Activated naive CD8-positive, alpha-beta T cell (primary cell): Measurements from ENCODE around the gene OBI1.

Experiments
- H3K27ac Mint-ChIP-seq: one replicate; pipeline ENCODE4 v1.8.0; 2021; ENCODE audit warnings: mixed read lengths
- H3K27me3 Mint-ChIP-seq: one replicate; pipeline ENCODE4 v1.8.0; 2021; ENCODE audit warnings: mixed read lengths
- H3K36me3 Mint-ChIP-seq: one replicate; pipeline ENCODE4 v1.8.0; 2021; ENCODE audit warnings: mixed read lengths
- H3K4me1 Mint-ChIP-seq: one replicate; pipeline ENCODE4 v1.8.0; 2021; ENCODE audit warnings: low read depth, mixed read lengths
- H3K4me3 Mint-ChIP-seq: one replicate; pipeline ENCODE4 v1.8.0; 2021; ENCODE audit warnings: mild to moderate bottlenecking, mixed read lengths
- H3K9me3 Mint-ChIP-seq: one replicate; pipeline ENCODE4 v1.8.0; 2021; ENCODE audit warnings: low read depth, mixed read lengths

The OBI1 gene

DNA sequence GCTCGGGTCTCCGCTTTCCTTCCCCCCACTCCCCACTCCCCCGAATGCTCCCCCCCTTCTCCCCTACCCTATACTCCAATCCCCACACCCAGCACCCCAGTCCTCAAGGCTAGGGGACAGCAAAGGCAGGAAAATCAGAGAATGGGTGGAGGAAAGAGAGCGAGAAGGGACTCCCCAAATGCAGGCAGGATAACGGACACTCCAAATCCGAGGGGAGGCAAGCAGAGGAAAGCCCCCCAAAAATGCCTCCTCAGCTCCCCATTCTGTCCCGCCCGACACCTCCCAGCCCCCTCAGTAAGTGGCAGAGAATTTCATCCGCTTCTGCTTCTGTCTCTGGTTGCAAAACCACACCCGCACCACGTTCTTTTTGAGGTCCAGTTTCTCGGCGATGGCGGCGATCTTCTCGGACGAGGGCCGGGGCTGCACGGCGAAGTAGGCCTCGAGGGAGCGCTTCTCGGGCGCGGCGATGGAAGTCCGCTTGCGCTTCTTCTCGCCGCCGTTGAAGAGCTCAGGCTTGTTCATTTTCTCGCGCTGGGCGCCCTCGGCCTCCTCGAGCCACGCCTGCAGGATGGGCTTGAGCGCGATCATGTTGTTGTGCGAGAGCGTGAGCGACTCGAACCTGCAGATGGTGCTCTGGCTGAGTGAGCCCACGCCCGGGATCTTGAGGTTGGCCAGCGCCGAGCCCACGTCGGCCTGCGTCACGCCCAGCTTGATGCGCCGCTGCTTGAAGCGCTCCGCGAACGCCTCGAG is 57.7 kb downstream of the OBI1 start:
- Mint-ChIP-seq H3K4me3 (peak overlapping the region; percentile 65), H3K4me1 (peaks cover 31% of the 10 kb centered on the region), H3K27ac (no peak overlapping the region), H3K9me3 (no peaks in the 10 kb centered on the region), H3K27me3 (peaks cover 54% of the 10 kb centered on the region), H3K36me3 (no peaks in the 10 kb centered on the region)

DNA sequence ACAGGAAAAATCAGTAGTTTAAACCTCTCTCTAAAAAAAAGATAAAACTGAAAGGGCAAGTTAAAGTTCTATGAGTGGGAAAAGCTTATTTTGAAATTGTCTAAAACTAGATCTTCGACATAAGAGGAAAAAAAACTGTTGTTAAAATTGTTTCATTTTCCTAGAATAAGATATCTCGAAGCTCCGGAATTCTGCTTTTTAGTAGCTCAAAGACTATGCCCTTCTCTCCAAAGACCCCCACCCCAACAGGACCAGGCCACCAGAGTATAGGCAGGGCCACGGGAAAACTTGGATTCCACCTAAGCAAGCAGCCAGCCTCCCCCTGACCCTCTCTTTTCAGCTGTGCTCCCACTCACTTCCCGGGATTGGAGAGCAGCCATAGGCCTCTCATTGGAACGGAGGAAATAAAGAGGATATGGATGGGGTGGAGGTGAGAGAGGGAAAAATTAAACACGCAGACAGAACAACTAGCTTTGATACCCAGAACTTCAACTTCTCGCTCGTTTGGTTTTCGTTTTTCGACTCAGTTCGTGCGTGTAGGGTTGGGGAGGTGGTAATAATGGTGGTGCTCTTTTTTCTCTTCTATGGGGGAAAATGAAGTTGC is 58.6 kb downstream of the OBI1 start:
- Mint-ChIP-seq H3K4me3 (peak overlapping the region; percentile 65), H3K4me1 (peaks cover 34% of the 10 kb centered on the region), H3K9me3 (no peaks in the 10 kb centered on the region), H3K27me3 (peaks cover 49% of the 10 kb centered on the region), H3K27ac (no peak overlapping the region), H3K36me3 (no peaks in the 10 kb centered on the region)

DNA sequence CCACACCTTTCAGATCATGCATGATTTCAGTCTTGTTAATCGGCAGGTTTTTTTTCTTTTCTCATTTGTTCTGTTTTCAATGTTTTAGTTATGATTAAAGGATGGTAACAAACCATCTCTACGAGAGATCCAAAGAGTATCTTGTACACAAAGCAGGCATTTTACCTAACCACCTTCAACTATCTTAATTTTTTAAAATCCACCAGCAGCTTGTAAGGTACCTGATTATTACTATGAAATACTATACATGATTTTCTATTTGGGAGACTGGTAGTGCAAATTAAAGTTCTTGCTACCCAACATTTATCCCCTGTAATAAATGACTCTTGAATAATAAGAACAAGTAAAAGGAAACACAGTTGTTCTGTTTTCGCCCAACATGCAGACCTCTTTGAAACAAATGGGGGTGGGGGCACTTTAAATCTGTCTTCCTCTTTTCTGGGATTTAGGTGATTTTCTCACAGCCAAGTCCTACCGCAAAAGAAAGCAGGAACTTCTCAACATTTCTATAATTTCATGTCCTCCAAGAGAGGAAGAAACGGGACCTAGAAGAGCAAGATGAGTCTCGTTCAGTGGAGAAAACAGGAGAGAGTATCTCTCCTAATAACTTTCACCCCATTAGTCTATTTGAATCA is 59.2 kb downstream of the OBI1 start:
- Mint-ChIP-seq H3K4me3 (no peak overlapping the region), H3K9me3 (no peaks in the 10 kb centered on the region), H3K36me3 (no peaks in the 10 kb centered on the region), H3K27me3 (peaks cover 49% of the 10 kb centered on the region), H3K4me1 (peaks cover 32% of the 10 kb centered on the region), H3K27ac (no peak overlapping the region)

DNA sequence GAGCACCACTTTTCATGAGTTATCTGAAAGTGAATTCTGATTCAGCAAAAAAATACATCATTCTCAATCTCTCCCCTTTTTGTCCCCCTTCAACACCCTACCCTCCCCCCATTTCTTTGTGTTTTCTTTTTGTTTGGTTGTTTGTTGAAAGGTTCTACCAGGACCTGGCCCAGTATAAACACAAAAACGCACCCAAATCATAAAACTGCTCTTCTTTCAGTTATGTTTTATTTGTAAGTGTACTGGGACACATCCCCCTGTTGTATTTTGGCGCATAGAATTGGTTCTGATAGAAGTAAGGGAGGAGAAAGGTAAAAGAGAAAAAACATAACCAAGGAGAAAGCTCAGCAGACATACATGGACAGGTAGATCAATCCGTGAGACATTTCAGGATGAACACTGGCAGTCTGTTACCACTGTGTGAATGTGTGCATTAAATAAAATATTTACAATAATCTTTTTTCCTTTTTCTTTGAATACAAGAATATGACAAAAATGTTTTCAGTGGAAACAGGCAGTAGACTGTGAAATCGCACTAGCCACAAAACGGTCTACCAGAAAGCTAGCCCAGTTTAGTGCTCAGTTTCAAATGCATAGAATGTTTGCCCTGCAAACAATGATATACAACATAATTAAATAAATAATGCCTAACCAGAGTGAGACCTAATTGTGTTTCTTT is 59.9 kb downstream of the OBI1 start:
- H3K27me3 Mint-ChIP-seq, result peaks cover 50% of the 10 kb centered on the region
- no peaks in the 10 kb centered on the region for H3K36me3 Mint-ChIP-seq
- no peak overlapping the region for H3K4me3 Mint-ChIP-seq
- H3K27ac Mint-ChIP-seq, result no peak overlapping the region
- peaks cover 30% of the 10 kb centered on the region for H3K4me1 Mint-ChIP-seq
- no peaks in the 10 kb centered on the region for H3K9me3 Mint-ChIP-seq

DNA sequence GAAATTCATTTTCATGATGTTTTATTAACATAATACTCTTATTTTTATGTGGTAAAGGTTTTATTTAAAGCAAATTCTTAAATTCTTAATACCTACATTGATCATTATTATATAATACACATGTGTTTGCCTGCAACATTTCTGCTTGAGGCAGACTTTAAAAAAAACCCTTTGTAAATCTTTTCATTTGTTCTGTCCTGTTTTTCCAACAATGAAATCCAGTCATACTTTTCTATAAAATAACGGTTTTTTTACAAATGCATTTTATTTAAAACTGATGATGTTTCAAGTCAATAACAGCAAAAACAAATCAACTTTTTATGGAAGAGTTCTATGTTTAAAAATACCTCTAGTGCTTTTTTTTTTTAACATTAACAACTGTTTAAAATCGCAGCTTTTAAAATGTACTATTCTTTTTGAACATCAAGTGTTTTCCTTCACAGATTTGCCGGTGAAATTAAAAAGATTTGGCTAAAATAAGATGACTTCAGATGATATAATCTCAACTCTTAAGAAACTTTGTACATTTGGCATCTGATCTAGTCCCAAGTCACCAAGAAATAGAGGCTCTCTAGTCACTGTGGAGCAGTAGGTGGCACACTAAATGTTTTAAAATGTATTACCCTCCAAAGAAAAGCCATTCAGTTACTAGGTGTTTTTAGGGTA is 60.7 kb downstream of the OBI1 start:
- Mint-ChIP-seq H3K27ac (no peak overlapping the region), H3K4me1 (peaks cover 27% of the 10 kb centered on the region), H3K9me3 (no peaks in the 10 kb centered on the region), H3K4me3 (no peak overlapping the region), H3K36me3 (no peaks in the 10 kb centered on the region), H3K27me3 (peaks cover 54% of the 10 kb centered on the region)

DNA sequence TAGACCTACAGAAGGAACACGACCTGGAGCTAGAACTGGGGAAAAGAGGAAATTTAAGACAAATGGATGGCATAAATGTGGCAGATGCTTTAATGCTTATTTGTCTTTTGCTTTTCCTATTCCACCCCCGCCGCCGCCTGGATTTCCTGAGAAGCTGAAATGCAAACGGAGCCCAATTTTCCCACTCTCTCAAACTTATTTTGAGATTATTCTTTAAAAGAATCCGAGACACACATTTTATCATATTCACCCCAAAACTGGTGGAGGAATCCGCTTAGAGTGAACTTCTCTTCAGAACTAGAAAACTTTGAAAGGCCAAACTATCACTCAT is 61.4 kb downstream of the OBI1 start:
- no peak overlapping the region for H3K27ac Mint-ChIP-seq
- peaks cover 24% of the 10 kb centered on the region for H3K4me1 Mint-ChIP-seq
- H3K27me3 Mint-ChIP-seq, result peaks cover 58% of the 10 kb centered on the region
- no peaks in the 10 kb centered on the region for H3K36me3 Mint-ChIP-seq
- H3K4me3 Mint-ChIP-seq, result no peak overlapping the region
- H3K9me3 Mint-ChIP-seq, result no peaks in the 10 kb centered on the region

DNA sequence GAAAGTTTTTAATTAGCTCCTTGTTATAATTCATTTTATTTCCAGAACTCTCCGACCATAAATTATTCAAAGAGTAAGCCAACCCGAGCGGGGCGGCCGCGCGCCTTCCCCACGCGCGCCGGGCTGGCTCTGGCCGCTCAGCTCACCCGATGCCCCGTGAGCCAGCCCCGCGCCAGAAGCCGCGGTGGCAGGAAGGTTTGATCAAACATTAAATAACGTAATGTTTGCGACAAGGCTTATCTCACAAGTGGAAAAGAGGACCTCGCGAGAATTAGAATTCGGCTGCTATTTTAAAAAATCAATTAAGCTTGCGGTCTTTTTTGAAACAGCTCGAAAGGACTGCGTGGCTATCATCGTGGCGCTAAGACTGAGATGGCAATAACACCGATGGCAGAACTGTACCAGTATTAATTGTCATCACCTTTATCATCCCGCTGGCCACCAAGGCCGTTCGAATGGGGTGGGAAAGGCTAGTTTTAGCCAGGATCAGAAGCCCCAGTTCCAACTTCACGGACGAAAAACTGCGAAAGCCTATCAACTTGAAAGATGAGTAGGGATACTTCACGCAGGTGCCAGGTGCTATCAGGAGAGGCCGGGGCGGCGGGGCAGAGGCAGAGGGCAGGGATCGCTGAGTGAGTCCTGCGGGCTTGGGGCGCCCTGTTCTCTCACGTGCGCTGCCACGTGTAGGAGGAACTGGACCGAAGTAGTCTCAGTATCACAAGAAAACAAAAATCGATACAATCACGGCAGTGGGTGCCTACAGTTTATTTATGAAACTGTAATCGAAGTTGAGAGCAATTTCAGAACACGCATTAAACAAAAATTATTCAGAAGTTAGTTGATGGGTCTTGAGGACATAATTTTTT is 62.0 kb downstream of the OBI1 start:
- no peak overlapping the region for H3K27ac Mint-ChIP-seq
- no peaks in the 10 kb centered on the region for H3K9me3 Mint-ChIP-seq
- H3K4me3 Mint-ChIP-seq, result peak overlapping the region; percentile 27
- H3K27me3 Mint-ChIP-seq, result peaks cover 59% of the 10 kb centered on the region
- no peaks in the 10 kb centered on the region for H3K36me3 Mint-ChIP-seq
- peaks cover 20% of the 10 kb centered on the region for H3K4me1 Mint-ChIP-seq

DNA sequence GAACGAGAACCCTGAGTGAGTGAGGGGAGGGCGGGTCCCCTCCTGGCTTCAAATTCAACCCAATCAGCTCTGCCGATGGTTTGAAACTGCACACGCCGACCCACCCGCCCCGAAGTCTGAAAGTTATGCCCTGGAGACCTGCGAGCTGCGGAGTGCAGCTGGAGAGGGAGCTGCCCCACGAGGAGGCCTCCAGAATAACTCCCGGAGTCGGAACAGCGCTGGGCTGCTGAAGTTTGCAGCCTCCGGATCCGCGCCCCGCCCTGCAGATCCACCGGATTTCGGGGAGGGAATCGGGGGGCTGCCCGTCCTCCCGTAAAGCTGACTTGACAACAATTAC is 62.6 kb downstream of the OBI1 start:
- Mint-ChIP-seq H3K4me1 (peaks cover 18% of the 10 kb centered on the region), H3K27me3 (peaks cover 57% of the 10 kb centered on the region), H3K9me3 (no peaks in the 10 kb centered on the region), H3K36me3 (no peaks in the 10 kb centered on the region), H3K27ac (no peak overlapping the region), H3K4me3 (peak overlapping the region; percentile 27)

DNA sequence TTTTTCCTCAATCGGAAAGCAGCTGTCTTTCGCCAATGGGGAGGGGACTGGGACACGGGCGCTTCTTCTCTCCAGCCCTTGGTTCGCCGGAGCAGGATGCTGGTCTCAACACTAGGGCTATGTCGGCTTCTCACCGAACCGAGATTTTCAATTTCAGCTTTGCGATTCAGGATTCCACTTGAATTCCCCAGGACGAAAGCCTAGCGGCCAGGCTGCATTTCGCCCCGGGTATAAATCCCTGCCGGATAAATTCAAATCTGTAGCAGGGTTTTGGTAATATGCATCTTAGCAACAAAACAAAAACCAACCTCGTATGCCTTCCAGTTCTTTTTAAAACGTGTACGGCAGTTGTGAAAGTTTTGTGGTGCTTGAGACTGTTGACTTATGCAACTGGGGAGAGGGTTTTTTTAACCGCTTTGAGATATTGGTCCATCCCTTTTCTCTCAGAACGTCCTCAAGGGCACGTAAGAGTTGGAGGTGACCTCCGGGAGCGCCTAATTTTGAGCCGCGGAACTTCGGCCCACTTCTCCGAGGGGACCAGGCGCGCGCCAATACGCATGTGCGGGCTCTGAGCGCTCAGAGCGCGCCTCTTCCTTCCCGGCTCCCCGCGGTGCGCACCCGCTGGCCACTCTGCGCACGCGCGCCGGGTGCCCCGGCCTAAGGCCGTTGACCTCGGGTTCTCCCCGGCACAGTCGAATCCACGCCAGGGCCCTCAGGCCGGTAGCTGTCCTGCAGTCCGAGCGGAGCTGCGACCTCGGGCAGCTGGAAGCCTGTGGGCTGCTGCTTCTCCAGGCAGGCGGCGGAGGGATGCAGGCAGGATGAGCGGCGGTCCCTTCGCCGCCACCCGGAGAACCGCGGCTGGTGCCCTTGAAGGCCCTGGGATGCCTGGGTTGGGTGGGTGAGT is 63.2 kb downstream of the OBI1 start:
- Mint-ChIP-seq H3K36me3 (no peaks in the 10 kb centered on the region), H3K4me3 (peak overlapping the region; percentile 13), H3K9me3 (no peaks in the 10 kb centered on the region), H3K27me3 (peaks cover 57% of the 10 kb centered on the region), H3K27ac (no peak overlapping the region), H3K4me1 (peaks cover 14% of the 10 kb centered on the region)

DNA sequence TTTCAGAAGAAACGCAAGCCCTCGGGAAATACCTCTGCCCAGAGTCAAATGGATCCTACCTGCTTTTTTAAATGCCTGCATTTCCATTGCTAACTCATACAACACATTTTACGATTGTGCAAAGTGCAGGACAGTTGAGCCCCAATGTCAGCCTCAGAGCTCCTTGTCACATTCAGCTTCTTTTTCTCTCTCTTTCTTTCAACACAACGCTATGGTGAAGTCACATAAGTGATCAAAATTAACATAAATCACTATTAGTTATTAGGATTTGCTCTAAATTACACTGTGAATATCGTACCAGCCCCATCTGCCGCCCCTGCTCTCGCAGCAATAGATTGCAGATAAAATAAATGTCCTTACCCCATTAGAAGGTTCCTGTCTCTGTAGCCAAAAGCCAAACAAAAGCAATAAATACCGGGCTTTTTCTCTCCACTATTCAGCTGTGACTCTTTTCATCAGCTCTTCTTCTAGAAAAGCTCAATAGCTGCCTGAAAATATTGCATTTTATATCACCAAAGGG is 64.4 kb downstream of the OBI1 start:
- Mint-ChIP-seq H3K27ac (peak overlapping the region; percentile 46), H3K9me3 (peaks cover 9% of the 10 kb centered on the region), H3K4me3 (no peak overlapping the region), H3K4me1 (peaks cover 7% of the 10 kb centered on the region), H3K36me3 (no peaks in the 10 kb centered on the region), H3K27me3 (peaks cover 55% of the 10 kb centered on the region)

DNA sequence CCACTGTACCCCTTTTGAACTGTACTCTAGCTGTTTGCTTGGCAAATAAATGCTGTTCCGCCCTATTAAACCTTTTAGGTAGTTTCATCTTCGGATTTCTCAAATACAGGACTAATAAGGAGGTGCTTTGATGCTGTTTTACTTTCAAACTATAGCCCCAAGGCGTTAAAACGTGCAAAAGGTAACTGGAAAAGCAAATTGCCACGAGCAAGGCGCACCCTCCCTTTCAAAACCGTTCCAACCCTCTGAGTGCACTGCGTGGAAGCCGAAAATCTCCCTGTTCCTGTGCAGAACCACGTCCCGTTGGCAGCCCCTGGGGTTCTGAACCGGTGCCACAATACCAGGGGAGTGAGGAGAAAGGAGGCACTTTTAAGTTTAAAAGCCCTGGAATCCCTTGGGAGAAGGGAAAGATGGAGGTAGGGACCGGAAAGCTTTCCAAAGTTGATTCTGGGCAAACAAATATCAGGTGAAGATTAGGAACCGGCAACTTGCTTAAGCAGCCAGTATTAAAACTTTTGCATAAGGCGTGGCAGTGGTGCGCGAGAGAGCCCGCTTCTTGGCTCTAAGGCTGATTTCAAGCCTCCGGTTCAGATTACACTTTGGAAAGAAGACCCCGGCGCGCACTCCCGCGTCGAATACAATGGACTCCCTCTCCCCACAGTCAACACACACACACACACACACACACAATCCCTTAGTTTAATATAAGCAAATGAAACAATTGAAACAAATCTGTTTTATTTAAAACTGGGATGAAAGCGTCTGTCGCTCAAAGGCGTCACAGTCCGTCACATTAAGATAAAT is 65.1 kb downstream of the OBI1 start:
- H3K27ac Mint-ChIP-seq, result no peak overlapping the region
- no peak overlapping the region for H3K4me3 Mint-ChIP-seq
- no peaks in the 10 kb centered on the region for H3K36me3 Mint-ChIP-seq
- H3K9me3 Mint-ChIP-seq, result peaks cover 13% of the 10 kb centered on the region
- peaks cover 7% of the 10 kb centered on the region for H3K4me1 Mint-ChIP-seq
- peaks cover 55% of the 10 kb centered on the region for H3K27me3 Mint-ChIP-seq

DNA sequence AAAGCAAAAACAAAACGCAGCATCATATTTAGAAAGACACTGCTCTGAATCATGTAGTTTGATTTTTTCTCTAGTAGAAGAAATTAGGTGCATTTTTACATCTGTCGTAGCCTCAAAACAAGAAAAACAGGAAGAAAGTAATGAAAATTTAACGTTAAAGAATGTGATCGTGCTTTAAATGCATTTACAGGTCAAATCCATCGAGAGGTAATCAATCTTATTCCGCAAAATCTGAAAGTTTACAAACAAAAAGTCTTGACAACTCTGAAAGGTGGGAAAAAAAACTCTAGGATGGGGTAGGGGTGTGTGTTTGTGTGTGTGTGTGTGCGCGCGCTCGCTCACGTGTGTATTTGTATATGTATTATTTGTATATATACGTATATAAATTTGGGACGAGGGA is 65.8 kb downstream of the OBI1 start:
- Mint-ChIP-seq H3K9me3 (peaks cover 20% of the 10 kb centered on the region), H3K4me3 (no peak overlapping the region), H3K27ac (no peak overlapping the region), H3K4me1 (peaks cover 7% of the 10 kb centered on the region), H3K27me3 (peaks cover 59% of the 10 kb centered on the region), H3K36me3 (no peaks in the 10 kb centered on the region)

DNA sequence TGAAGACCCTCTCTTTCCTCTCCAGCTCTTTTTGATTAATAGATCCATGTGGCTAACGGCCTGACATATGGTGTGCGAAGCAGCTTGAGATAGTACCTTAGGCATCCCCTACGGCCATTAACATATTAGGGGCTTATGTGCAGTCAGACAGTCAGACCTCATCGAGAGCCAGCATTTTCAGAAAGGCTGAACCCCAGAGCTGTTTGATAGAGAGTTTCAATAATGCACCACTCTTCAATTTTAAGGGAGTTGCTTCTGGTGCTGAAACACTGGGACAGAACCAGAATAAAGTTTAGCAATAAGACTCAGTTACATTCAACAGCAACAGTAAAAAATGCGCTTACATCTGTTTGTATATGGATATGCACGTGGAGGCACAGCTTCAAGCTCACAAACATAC is 66.4 kb downstream of the OBI1 start:
- Mint-ChIP-seq H3K36me3 (no peaks in the 10 kb centered on the region), H3K4me3 (no peak overlapping the region), H3K27me3 (peaks cover 62% of the 10 kb centered on the region), H3K27ac (no peak overlapping the region), H3K9me3 (peaks cover 25% of the 10 kb centered on the region), H3K4me1 (peaks cover 8% of the 10 kb centered on the region)
